Measurements from ENCODE around the gene ZNF787. TPM values are rescaled to one million over a fixed set of nuclear protein-coding genes. Genes with fewer than 3 reads are reported as not detected.

The ZNF787 gene
- total and polyA plus RNA-seq, 2 of the 13 experiments (the other 11 are each of a cell fraction or from before 2014, with no cell fraction given): 15.1 to 42.8 TPM

DNA sequence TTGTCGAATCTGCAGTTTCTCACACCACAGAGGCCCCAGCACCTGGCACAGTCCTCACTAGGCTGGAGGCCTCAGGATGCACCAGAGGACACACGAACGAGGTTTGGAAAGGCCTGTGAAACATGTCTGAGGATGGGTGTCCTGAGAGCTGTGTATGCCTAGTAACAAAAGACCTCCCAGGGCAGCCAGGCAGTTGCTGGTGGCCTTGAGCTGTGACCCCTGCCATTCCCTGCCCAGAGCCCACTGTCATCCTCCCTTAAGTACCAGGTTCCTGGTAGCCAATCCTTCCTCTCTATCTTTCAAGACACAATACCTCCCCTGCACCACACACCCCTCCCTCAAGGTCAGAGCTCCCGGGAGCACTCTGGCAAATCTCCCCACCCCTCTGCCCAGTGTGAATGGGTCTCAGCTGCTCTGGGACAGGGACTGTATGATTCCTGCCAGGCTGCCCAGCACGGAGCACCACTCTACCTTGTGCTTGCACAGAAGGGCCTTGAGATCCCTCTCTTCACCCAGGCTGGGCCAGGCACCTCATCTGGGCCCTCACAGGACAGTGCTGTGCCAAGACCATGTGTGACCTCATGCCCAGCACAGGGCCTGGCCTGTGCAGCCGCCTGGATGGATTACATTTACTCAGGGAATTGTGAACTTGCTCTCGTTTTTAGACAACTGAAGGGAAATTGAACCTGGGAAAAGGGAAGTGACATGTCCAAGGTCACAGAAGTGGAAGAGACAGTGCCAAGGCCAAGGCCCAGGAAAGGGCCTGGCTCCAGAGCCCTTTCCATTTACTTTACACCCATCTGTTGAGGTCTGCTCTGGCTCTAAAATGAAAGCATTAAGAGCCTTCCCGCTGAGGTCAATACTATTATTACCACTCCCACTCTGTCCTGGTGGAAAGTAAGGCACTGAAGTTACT is 2.2 kb downstream of the ZNF787 start (continued):
- TF ChIP-seq, protein P1, sequence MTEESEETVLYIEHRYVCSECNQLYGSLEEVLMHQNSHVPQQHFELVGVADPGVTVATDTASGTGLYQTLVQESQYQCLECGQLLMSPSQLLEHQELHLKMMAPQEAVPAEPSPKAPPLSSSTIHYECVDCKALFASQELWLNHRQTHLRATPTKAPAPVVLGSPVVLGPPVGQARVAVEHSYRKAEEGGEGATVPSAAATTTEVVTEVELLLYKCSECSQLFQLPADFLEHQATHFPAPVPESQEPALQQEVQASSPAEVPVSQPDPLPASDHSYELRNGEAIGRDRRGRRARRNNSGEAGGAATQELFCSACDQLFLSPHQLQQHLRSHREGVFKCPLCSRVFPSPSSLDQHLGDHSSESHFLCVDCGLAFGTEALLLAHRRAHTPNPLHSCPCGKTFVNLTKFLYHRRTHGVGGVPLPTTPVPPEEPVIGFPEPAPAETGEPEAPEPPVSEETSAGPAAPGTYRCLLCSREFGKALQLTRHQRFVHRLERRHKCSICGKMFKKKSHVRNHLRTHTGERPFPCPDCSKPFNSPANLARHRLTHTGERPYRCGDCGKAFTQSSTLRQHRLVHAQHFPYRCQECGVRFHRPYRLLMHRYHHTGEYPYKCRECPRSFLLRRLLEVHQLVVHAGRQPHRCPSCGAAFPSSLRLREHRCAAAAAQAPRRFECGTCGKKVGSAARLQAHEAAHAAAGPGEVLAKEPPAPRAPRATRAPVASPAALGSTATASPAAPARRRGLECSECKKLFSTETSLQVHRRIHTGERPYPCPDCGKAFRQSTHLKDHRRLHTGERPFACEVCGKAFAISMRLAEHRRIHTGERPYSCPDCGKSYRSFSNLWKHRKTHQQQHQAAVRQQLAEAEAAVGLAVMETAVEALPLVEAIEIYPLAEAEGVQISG (CRISPR knock-in tag; IDR thresholded peaks at IDR 0.05): peak; percentile 62
- 0 out of 2 replicates have a peak, but pooled peaks have one; percentile 18 for TF ChIP-seq KLF11 (CRISPR knock-in tag; IDR thresholded peaks at IDR 0.05)
- no peak for TF ChIP-seq ZNF558 (CRISPR knock-in tag; IDR thresholded peaks at IDR 0.05; ENCODE audit: borderline replicate concordance)
- TF ChIP-seq SP5 (CRISPR knock-in tag; IDR thresholded peaks at IDR 0.05; ENCODE audit: borderline replicate concordance, low read depth): peak; percentile 10; the same call in 1 of the 2 replicates
- peak; percentile 29 for TF ChIP-seq TEAD3 (CRISPR knock-in tag; optimal IDR thresholded peaks at IDR 0.05; ENCODE audit: borderline replicate concordance)
- 0 out of 2 replicates have a peak, but pooled peaks have one; percentile 4 for TF ChIP-seq HOXA3 (CRISPR knock-in tag; IDR thresholded peaks at IDR 0.05)
- peak; percentile 38; the same call in 1 of the 2 replicates for TF ChIP-seq ZNF891 (CRISPR knock-in tag; IDR thresholded peaks at IDR 0.05)
- TF ChIP-seq ZNF850 (CRISPR knock-in tag; conservative IDR thresholded peaks at IDR 0.05): no peak
- TF ChIP-seq ZSCAN30 (CRISPR knock-in tag; IDR thresholded peaks at IDR 0.05): no peak
- no peak for TF ChIP-seq SRF (IDR thresholded peaks at IDR 0.05; ENCODE audit: low read depth, low read length)
- TF ChIP-seq, protein P2, sequence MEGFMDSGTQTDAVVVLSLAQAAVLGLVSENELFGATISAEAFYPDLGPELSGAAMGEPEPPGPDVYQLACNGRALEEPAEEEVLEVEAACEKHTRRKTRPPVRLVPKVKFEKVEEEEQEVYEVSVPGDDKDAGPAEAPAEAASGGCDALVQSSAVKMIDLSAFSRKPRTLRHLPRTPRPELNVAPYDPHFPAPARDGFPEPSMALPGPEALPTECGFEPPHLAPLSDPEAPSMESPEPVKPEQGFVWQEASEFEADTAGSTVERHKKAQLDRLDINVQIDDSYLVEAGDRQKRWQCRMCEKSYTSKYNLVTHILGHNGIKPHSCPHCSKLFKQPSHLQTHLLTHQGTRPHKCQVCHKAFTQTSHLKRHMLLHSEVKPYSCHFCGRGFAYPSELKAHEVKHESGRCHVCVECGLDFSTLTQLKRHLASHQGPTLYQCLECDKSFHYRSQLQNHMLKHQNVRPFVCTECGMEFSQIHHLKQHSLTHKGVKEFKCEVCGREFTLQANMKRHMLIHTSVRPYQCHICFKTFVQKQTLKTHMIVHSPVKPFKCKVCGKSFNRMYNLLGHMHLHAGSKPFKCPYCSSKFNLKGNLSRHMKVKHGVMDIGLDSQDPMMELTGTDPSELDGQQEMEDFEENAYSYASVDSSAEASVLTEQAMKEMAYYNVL (CRISPR knock-in tag; IDR thresholded peaks at IDR 0.05; ENCODE audit: borderline replicate concordance): 0 out of 2 replicates have a peak, but pooled peaks have one; percentile 38
- TF ChIP-seq AHDC1 (CRISPR knock-in tag; IDR thresholded peaks at IDR 0.05; ENCODE audit: borderline replicate concordance): no peak
- peak; percentile 81 for TF ChIP-seq HNF4A (CRISPR knock-in tag; IDR thresholded peaks at IDR 0.05)

Data from HepG2 (cell line).